ENCODE measurements around the gene QKI.
A peak's percentile ranks its signal among the peaks of the same experiment; 100 is the strongest.

Gene QKI

GRCh38 chr6:163539101-163539762, 124.7 kb downstream of the QKI start:
- DNase-seq = no peak

GRCh38 chr6:163543321-163543720, 128.8 kb downstream of the QKI start:
- no peak for DNase-seq

DNA sequence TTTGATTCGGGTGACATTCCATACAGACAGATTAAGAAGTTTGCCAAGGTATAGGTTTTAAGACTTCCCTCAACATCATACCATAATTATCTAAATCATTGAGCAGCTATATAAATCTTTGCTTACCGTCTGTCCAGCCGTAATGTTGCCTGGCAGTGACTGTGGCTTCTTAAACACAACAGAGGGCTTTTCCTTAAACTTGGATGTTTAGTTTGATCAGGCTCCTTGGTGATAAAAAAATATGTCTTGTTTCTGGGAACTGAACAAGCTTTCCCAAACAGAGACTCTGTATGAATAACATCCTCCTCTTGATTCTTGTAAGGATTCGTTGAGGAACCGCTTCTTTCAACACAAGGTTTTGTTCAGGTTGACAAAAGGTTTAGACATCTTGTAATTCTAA, 130.9 kb downstream of the QKI start:
- DNase-seq = no peak

DNA sequence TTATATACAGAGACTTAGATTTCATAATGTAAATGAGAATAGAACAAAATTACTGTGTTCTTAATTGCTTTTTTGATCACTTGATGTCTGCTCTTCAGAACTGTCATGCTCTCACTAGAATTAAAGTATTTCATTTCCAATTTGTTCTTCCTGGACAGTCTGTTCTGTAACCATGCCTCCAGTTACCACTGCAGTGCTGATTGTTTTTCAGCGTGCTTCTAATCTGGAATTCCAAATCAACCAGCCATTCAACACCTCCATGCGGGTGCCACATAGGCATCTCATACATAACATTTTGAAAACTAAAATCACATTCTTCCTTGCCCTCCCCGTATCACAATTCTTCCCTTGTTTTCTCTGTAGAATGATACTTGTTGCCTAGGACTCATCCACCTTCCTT, 132.8 kb downstream of the QKI start:
- no peak for DNase-seq

GRCh38 chr6:163548624-163549023, 134.1 kb downstream of the QKI start:
- DNase-seq = no peak

- DNase-seq = no peak
These were observed 139.5 kb downstream of the QKI start for GRCh38 chr6:163554032-163554431.

- peak; percentile 42 for DNase-seq
These were observed 140.1 kb downstream of the QKI start for GRCh38 chr6:163554663-163555062.

DNA sequence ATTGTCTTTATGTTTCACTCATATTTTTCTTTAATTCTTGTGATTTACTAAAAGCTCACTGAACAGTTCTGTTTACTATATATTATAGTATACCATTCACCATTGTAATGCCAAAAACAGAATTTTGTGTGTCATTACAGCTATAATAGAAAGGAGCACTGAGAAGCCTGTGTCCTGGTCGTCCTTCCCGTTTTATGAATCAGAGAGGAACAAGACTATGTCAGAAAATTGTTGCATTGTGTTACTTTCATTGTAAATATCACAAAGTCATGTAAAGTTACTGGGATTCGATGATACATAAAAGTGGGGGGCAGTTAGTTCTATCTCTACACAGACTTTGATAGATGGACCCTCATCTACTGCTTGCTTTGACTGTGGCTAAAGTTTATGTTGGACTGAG, 145.1 kb downstream of the QKI start:
- DNase-seq = no peak

DNA sequence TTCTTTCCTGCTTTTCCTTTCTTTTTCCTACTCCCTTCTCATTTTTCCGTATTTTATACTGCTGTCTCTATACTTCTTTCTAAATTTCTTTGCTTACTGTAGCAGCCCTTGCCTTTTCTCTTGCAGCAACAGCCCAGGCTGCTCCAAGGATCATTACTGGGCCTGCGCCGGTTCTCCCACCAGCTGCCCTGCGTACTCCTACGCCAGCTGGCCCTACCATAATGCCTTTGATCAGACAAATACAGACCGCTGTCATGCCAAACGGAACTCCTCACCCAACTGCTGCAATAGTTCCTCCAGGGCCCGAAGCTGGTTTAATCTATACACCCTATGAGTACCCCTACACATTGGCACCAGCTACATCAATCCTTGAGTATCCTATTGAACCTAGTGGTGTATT, 148.8 kb downstream of the QKI start:
- no peak for DNase-seq

DNA sequence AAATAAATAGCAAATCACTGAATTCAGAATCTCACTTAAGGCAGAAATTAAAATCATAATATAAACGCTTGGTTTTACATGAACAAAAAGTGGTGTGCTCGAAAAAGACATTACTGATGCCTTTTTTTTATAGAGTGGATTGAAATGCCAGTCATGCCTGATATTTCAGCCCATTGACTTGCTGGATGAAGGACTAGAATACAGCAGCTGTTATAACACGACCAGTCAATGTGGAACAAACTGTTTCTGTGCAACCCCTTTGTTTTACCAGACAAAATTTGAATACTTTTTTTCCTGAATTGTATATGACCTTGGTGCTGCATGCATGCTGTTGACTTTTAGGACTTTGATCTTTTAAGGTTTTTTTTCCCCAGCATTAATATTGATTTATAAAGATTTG, 150.0 kb downstream of the QKI start:
- no peak for DNase-seq

DNA sequence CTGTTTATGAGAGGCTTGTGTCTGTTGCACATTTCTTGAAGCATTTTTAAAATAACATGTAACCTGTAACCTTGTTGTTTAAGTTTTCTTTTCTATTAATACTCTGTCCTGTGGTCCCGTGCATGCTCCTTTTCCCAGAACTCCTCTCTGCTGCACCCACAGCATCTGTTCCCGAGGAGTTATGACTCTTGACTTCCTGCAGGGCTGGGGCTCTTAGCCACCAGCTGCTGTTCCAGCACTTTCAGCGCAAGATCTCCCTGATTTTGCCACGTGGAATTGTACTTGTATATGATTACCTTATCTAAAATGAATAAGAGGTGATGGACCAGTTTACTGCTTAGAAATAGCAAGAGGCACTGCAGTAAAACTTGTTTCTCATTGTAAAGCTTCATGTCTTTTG, 150.6 kb downstream of the QKI start:
- DNase-seq = no peak

- no peak for DNase-seq
These were observed 151.5 kb downstream of the QKI start for GRCh38 chr6:163566056-163566455.

DNA sequence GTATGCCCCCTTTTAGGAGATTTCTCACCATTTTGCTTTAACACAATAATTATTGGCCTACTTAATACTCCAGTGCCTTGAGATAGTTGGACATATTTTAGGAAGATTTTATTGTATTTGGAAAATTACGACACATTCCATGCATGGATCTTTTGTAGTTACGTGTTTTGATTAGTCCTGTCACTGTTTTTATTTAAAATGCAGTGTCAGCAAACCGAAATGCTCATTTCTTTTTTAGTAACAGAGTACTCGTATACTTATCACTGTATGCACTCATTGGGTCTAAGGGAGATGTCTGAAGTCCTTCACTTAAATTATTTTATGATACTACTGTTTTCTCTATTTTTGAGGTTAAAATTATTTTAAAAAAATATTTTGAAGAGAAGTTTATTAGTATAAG, 153.8 kb downstream of the QKI start:
- DNase-seq = no peak

DNA sequence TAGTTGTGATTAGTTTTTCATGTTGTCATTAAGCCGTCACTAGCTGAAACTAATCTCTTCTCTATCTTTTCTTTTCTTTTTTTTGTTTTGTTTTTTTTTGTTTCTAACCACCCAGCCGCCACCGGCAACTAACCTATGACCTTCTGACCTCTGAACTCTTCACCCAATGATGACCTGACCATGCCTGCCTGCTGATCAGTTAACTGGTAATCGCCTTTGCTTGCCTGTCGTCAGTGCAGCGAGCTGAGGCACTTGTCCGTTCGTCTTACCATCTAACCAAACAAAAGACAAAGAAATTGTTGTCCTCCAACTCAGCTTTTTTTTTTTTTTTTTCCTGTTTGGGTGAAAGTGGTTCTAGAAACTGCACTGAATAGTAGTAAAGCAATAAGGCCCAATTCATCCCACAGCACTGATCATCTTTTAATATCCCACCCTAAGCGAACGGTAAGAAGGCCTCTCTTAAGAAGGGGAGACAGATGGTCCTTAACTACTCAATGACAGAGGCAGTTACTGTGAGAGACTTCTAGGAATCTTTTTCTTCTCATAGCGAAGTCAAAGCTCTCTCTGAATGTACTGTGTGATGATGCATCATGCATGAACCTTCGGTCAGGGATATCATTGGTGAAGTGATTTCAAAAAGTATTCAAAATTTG, 156.2 kb downstream of the QKI start:
- no peak for DNase-seq

DNA sequence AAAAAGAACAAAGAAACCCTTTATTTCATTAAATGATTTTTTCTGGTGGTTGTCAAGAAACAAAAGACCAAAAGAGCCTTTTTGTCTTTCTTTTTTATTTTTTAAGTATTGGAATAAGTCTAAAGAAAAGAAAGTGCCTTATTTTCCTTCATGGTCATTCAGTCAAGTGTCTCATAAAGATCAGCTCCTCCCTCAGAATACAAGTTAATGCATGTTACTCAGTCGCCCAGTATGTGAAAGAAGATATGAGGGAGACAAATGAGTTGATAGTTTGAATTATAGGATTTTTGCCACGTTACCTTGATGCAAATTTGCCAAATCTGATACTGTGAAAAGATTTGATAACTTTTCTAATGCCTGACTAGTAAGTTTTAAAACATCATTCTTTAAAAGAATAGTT, 157.2 kb downstream of the QKI start:
- no peak for DNase-seq

DNA sequence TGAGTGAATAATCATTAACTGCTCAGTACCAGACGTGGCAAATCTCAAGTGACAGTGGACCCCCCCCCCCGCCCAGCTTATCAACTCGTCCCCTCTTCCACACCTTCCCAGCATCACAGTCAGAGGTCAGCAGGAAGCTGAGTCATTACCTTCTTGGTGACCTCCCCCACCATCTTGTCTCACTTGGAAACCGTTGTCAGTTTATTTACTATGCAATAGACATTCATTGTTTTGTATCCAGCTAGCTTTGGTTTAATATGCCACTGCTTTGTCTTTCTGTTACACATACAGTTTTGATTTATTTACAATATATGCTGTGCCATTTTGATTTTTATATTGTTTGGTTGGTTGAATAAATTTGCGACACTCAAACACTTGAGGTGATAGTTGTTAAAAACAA, 158.1 kb downstream of the QKI start:
- DNase-seq = no peak

- no peak for DNase-seq
These were observed 159.1 kb downstream of the QKI start for GRCh38 chr6:163573503-163574179.

DNA sequence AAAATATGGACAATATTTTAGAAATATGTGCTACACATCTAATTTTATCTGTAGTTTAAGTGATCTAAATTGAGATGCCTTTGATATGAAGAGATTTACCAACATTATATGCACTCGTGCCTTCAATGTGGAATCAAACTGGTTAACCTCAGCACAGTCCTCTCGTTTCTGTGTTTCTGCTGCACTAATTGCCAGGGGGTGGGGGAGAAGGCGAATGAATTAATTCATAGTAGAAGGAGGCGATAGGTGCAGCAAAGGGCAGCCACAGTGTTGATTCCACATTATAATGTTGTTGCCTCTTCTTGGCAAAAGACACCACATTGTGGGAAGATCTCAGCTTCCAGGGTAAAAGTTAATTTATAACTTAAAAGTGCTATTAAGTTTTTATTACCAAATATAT, 161.6 kb downstream of the QKI start:
- no peak for DNase-seq

- no peak for DNase-seq
These were observed 162.9 kb downstream of the QKI start for GRCh38 chr6:163577404-163577803.

DNA sequence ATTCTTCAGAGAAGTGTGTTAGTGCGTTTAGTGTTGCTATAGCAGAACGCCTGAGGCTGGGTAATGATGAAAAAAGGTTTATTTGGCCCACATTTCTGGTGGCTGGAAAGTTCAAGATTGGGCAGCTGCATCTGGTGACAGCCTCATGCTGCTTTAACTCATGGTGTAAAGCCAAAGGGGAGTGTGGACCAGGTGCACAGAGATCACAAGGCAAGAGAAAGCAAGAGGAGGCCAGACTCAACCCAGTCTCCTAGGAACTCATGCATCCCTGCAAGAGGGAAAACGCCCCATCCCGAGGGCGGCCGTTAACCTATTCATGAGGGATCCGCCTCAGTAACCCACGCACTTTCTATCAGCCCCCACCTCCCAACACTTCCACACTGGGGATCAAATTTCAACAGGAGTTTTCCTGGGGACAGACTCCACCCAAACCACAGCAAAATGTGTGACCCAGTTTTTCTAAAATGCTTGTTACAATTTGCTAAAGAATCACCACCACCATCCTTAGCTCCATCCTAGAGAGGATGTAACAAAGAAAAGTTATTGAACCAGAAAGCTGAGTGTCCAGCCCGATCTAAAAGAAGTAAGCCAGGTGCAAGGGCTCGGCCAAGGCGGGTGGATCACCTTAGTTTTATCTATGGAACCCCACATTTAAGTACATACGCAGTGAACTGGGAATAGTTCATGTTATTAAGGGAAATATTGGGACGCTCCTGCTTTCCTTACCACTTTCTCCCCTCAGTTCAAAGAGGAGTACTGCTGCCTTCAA, 164.8 kb downstream of the QKI start:
- DNase-seq = no peak

GRCh38 chr6:163579880-163580295, 165.4 kb downstream of the QKI start:
- no peak for DNase-seq

GRCh38 chr6:163580311-163581030, 166.0 kb downstream of the QKI start:
- no peak for DNase-seq

- no peak for DNase-seq
These were observed 169.0 kb downstream of the QKI start for GRCh38 chr6:163583558-163583957.
